ENCODE measurements around the gene BORCS6.

DNA sequence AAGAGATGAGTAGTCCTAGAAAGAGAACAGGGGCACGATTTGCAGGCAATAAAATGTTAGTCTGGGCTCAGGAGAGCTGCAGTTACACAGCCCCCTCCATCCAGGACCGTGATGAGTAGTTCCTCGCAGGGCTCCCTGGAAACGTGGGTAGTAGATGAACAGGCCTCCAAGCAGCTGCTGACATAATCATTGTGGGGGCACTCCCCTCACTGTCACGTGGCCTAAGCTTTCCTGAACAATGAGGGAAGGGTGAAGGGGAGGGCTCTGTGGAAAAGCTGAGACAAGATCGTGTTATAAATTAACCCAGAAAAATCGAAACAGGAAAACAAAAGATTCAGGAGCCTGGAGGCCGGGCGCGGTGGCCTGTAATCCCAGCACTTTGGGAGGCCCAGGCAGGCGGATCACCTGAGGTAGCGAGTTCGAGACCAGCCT lies 36.4 kb downstream of the BORCS6 start:
- TF ChIP-seq, protein P1, sequence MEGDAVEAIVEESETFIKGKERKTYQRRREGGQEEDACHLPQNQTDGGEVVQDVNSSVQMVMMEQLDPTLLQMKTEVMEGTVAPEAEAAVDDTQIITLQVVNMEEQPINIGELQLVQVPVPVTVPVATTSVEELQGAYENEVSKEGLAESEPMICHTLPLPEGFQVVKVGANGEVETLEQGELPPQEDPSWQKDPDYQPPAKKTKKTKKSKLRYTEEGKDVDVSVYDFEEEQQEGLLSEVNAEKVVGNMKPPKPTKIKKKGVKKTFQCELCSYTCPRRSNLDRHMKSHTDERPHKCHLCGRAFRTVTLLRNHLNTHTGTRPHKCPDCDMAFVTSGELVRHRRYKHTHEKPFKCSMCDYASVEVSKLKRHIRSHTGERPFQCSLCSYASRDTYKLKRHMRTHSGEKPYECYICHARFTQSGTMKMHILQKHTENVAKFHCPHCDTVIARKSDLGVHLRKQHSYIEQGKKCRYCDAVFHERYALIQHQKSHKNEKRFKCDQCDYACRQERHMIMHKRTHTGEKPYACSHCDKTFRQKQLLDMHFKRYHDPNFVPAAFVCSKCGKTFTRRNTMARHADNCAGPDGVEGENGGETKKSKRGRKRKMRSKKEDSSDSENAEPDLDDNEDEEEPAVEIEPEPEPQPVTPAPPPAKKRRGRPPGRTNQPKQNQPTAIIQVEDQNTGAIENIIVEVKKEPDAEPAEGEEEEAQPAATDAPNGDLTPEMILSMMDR (IDR thresholded peaks at IDR 0.05; ENCODE audit: low read depth, low read length, poor library complexity, severe bottlenecking) = no peak
- TF ChIP-seq EZH2phosphoT487 (IDR thresholded peaks at IDR 0.05; ENCODE audit: borderline replicate concordance, low read length) = no peak
